Fibroblast of villous mesenchyme (primary cell): ENCODE measurements around the gene ANKHD1. TPM values are rescaled to one million over a fixed set of nuclear protein-coding genes. Genes with fewer than 3 reads are reported as not detected.
A peak's percentile ranks its signal among the peaks of the same experiment; 100 is the strongest.

Experiments
- DNase-seq: peaks from one replicate; pipeline ENCODE4 v3.0.0-alpha.2; 2010; ENCODE audit warnings: low read depth
- H3K4me3 ChIP-seq: 2 replicates; pipeline ENCODE4 v1.5.1; 2011; ENCODE audit warnings: low read depth, mild to moderate bottlenecking, low read length
- total RNA-seq: library from RNA; depleted of rRNA; stranded (reverse); fragments of >200 nt; gene quantifications from 2 replicates; pipeline ENCODE4 v1.2.3, GENCODE V29; 2012
- TF ChIP-seq, protein P1 (sequence below): IDR thresholded peaks from 2 replicates; pipeline ENCODE4 v1.5.1; 2012; ENCODE audit warnings: low read depth, mild to moderate bottlenecking, low read length; ENCODE audit not compliant: insufficient read depth

The ANKHD1 gene
- total RNA-seq, 1 donor: 64.8 TPM

GRCh38 chr5:140560227-140560626 is 158.6 kb downstream of the ANKHD1 start:
- TF ChIP-seq, protein P1, sequence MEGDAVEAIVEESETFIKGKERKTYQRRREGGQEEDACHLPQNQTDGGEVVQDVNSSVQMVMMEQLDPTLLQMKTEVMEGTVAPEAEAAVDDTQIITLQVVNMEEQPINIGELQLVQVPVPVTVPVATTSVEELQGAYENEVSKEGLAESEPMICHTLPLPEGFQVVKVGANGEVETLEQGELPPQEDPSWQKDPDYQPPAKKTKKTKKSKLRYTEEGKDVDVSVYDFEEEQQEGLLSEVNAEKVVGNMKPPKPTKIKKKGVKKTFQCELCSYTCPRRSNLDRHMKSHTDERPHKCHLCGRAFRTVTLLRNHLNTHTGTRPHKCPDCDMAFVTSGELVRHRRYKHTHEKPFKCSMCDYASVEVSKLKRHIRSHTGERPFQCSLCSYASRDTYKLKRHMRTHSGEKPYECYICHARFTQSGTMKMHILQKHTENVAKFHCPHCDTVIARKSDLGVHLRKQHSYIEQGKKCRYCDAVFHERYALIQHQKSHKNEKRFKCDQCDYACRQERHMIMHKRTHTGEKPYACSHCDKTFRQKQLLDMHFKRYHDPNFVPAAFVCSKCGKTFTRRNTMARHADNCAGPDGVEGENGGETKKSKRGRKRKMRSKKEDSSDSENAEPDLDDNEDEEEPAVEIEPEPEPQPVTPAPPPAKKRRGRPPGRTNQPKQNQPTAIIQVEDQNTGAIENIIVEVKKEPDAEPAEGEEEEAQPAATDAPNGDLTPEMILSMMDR: no peak
- DNase-seq: no peak
- no peak overlapping the region for H3K4me3 ChIP-seq

DNA sequence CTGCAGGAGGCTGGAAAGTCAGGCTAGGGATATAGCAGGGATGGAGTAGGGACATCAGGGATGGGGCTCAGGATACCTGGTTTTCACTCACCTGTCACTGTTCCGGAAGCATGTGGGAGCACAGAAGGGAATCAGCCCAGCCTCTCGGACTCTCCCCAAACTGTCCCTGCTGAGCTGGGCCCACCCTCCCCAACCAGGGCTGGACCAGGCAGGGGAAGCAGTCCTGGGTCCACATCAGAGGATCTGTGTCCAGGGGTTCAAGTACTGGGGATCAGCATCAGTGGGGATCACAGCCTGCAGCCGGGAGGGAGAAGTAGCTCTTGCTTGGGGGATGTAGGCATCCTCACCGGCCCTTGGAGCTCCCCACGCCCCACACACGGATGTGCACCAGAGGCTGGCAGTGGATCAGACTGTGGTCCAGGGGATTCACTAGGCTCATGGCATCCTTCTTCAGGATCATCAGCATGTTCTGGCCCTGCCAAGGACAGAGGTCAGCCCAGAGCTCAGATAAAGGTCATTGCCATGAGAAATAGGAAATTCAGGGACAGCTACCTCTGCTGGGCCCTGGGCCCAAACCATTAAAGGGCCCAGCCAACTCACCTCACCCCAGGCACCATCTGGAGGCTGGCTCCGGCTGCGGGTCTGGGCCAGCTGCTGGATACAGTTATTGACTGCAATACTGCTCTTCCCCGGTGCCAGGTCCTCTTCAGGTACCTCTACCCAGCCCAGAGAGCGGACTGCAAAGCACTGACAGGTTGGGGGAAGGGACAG is 160.3 kb downstream of the ANKHD1 start:
- DNase-seq: no peak
- TF ChIP-seq, protein P1: no peak
- no peak overlapping the region for H3K4me3 ChIP-seq

GRCh38 chr5:140563596-140563995 is 162.0 kb downstream of the ANKHD1 start:
- H3K4me3 ChIP-seq: peak overlapping the region; percentile 97
- no peak for DNase-seq
- TF ChIP-seq, protein P1: no peak

- TF ChIP-seq, protein P1: no peak
- DNase-seq: peak; percentile 99
- H3K4me3 ChIP-seq: peak within 1 kb of the TSS; percentile 97
Measured at GRCh38 chr5:140564196-140565023, 162.8 kb downstream of the ANKHD1 start, which contains the start of the genes APBB3 and SLC35A4. Gene APBB3 (minus strand): TSS chr5:140564598. CDS start chr5:140564245, 353 bp downstream. Gene SLC35A4 (plus strand): TSS chr5:140564828. CDS start chr5:140567170, 2,342 bp downstream.

- DNase-seq: peak; percentile 27
- H3K4me3 ChIP-seq: peak overlapping the region; percentile 97
- TF ChIP-seq, protein P1: no peak
Measured at GRCh38 chr5:140565024-140565779, 163.6 kb downstream of the ANKHD1 start.

- peak overlapping the region; percentile 97 for H3K4me3 ChIP-seq
- TF ChIP-seq, protein P1: no peak
- peak; percentile 57 for DNase-seq
Measured at GRCh38 chr5:140565780-140566095, 164.1 kb downstream of the ANKHD1 start.
